GM12878 (cell line): ENCODE results near the gene CNTN4. TPM values are rescaled to one million over a fixed set of nuclear protein-coding genes. Genes with fewer than 3 reads are reported as not detected.

ENCODE experiments used
- ATAC-seq: fragments of 200-7000 bp; cut with Tn5 transposase; 3 replicates; pipeline ENCODE4 v1.9.1; 2020; ENCODE audit warnings: mild to moderate bottlenecking, moderate library complexity
- BruUV-seq: library from RNA; stranded (reverse); fragments of 400-500 nt; replicated peaks from 2 replicates; lab custom pipeline; 2021; lab: Mats Ljungman, UMichigan
- CTCF ChIA-PET: fragments of 300-600 bp; sonication (Branson Sonifier 250); formaldehyde crosslinking; extraction: SDS; loops from one replicate; lab custom pipeline; 2021; ENCODE audit warnings: inconsistent platforms; lab: Yijun Ruan, JAX
- POLR2A ChIA-PET: fragments of 350-600 bp; formaldehyde crosslinking; extraction: SDS; loops from one replicate; lab custom pipeline; 2021; ENCODE audit warnings: inconsistent platforms; lab: Charles Lee
- RAD21 ChIA-PET: fragments of 300-600 bp; sonication (Branson Sonifier 250); formaldehyde crosslinking; loops from one replicate; lab custom pipeline; 2023; ENCODE audit warnings: antibody characterized with exemption; ENCODE audit not compliant: unreplicated experiment; lab: Charles Lee
- SMC1A ChIA-PET: fragments of 300-600 bp; sonication (Branson Sonifier 250); formaldehyde crosslinking; loops from one replicate; lab custom pipeline; 2023; ENCODE audit not compliant: unreplicated experiment, uncharacterized antibody; lab: Charles Lee
- DNase-seq: peaks from one replicate; pipeline ENCODE4 v3.0.0-alpha.2; 2011; ENCODE audit warnings: low read depth, low spot score
- FAIRE-seq: peaks from 3 replicates; lab custom pipeline; 2011; peaks lifted over from hg19 to GRCh38; lab: Jason Lieb, UNC
- H2AFZ ChIP-seq: 2 replicates; pipeline ENCODE4 v1.6.0; 2011; ENCODE audit warnings: low read depth, low read length, control low read depth; ENCODE audit not compliant: control insufficient read depth
- H3K27ac ChIP-seq: 2 replicates; pipeline ENCODE4 v1.5.1; 2011; ENCODE audit warnings: control low read depth; ENCODE audit not compliant: control insufficient read depth, insufficient read depth
- H3K27me3 ChIP-seq, 2 experiments: replicated peaks in 1 of 2; 2 replicates each; pipeline versions ENCODE4 v1.6.0 to v1.6.1; 2011; ENCODE audit warnings: low read length in 1 of 2; ENCODE audit not compliant: control insufficient read depth in 2 of 2, insufficient read depth in 2 of 2
- H3K36me3 ChIP-seq, 2 experiments: 2 replicates each; pipeline ENCODE4 v1.5.1; 2011; ENCODE audit warnings: low read length in 1 of 2; ENCODE audit not compliant: control insufficient read depth in 2 of 2, insufficient read depth in 2 of 2
- H3K4me1 ChIP-seq: 2 replicates; pipeline ENCODE4 v1.6.1; 2011; ENCODE audit warnings: mild to moderate bottlenecking, low read length, moderate library complexity, mixed read lengths; ENCODE audit not compliant: control insufficient read depth, insufficient read depth
- H3K4me2 ChIP-seq: 2 replicates; pipeline ENCODE4 v1.6.0; 2011; ENCODE audit warnings: control low read depth; ENCODE audit not compliant: control insufficient read depth, insufficient read depth
- H3K4me3 ChIP-seq: fragments of 200-600 bp; sonication (generic); 2 replicates; pipeline ENCODE4 v1.5.1; 2016
- H3K79me2 ChIP-seq: 2 replicates; pipeline ENCODE4 v1.6.0; 2011; ENCODE audit warnings: low read length; ENCODE audit not compliant: control insufficient read depth, insufficient read depth
- H3K9ac ChIP-seq: 2 replicates; pipeline ENCODE4 v1.8.0; 2011; ENCODE audit warnings: low read length, control low read depth, mixed read lengths; ENCODE audit not compliant: control insufficient read depth, insufficient read depth
- H3K9me3 ChIP-seq: replicated peaks from 3 replicates; pipeline ENCODE4 v1.5.1; 2011; ENCODE audit warnings: mild to moderate bottlenecking, low read length; ENCODE audit not compliant: control insufficient read depth, insufficient read depth
- H4K20me1 ChIP-seq: 2 replicates; pipeline ENCODE4 v1.6.0; 2011; ENCODE audit not compliant: control insufficient read depth, insufficient read depth
- CBX3 ChIP-seq: fragments of 200-600 bp; sonication (generic); IDR thresholded peaks from 2 replicates; pipeline ENCODE4 v1.6.1; 2016; ENCODE audit warnings: low read depth, borderline replicate concordance
- CBX5 ChIP-seq: sonication (generic); IDR thresholded peaks from 2 replicates; pipeline ENCODE4 v1.6.1; 2016; ENCODE audit warnings: low read depth, moderate library complexity, mild to moderate bottlenecking, inconsistent platforms
- CEBPB ChIP-seq, 2 experiments: fragments of 150-350 bp in 1 of 2; IDR thresholded peaks; 2 replicates each; pipeline ENCODE4 v1.6.1; 2012 to 2014; ENCODE audit warnings: low read depth in 2 of 2, low read length in 2 of 2, borderline replicate concordance in 1 of 2, inconsistent platforms in 1 of 2
- CHD2 ChIP-seq: IDR thresholded peaks from 2 replicates; pipeline ENCODE4 v1.6.1; 2011; ENCODE audit warnings: low read depth, low read length, improper control_type of control experiment, borderline replicate concordance
- E4F1 ChIP-seq: fragments of 450-650 bp; IDR thresholded peaks from 2 replicates; pipeline ENCODE4 v1.6.1; 2018; ENCODE audit warnings: borderline replicate concordance, mild to moderate bottlenecking; ENCODE audit not compliant: partially characterized antibody
- MEF2A ChIP-seq: IDR thresholded peaks from 2 replicates; pipeline ENCODE4 v1.6.1; 2011; ENCODE audit warnings: low read depth, mild to moderate bottlenecking, low read length, moderate library complexity; ENCODE audit not compliant: insufficient read depth
- MTA2 ChIP-seq: fragments of 450-650 bp; IDR thresholded peaks from 2 replicates; pipeline ENCODE4 v1.6.1; 2016; ENCODE audit warnings: low read depth, mild to moderate bottlenecking, moderate library complexity
- MTA3 ChIP-seq: IDR thresholded peaks from 2 replicates; pipeline ENCODE4 v1.6.1; 2012; ENCODE audit warnings: low read length, inconsistent platforms, borderline replicate concordance
- NFIC ChIP-seq: IDR thresholded peaks from 2 replicates; pipeline ENCODE4 v1.6.1; 2012; ENCODE audit warnings: low read depth, mild to moderate bottlenecking, inconsistent platforms, low read length, moderate library complexity
- NR2C1 ChIP-seq: fragments of 450-650 bp; IDR thresholded peaks from 2 replicates; pipeline ENCODE4 v1.6.1; 2017; ENCODE audit warnings: antibody characterized with exemption, mild to moderate bottlenecking, moderate library complexity
- RB1 ChIP-seq: fragments of 450-650 bp; formaldehyde crosslinking; IDR thresholded peaks from 2 replicates; pipeline ENCODE4 v1.6.1; 2017; ENCODE audit warnings: mild to moderate bottlenecking, borderline replicate concordance
- RFX5 ChIP-seq: IDR thresholded peaks from 2 replicates; pipeline ENCODE4 v1.6.1; 2011; ENCODE audit warnings: low read depth, low read length, improper control_type of control experiment
- SIX5 ChIP-seq: IDR thresholded peaks from 2 replicates; pipeline ENCODE4 v1.6.1; 2011; ENCODE audit warnings: mild to moderate bottlenecking, low read depth, low read length, moderate library complexity; ENCODE audit not compliant: severe bottlenecking
- SMAD1 ChIP-seq: fragments of 450-650 bp; IDR thresholded peaks from 2 replicates; pipeline ENCODE4 v1.6.1; 2018; ENCODE audit warnings: mild to moderate bottlenecking, low read depth; ENCODE audit not compliant: partially characterized antibody
- WGBS: methylation state at CpG from one replicate; pipeline ENCODE4 v1.1.6; 2016; ENCODE audit warnings: low lambda C conversion rate; ENCODE audit not compliant: insufficient replicate concordance, insufficient coverage; ENCODE audit errors: missing lambda C conversion rate; 5-methylcytosine and 5-hydroxymethylcytosine counted together
- in situ Hi-C: fragments of 300-500 bp; cut with MboI; formaldehyde crosslinking; loops from 9 replicates; pipeline ENCODE4 v1.14.3; 2018; ENCODE audit warnings: mixed read lengths
- intact Hi-C: fragments of 100-400 bp; cut with micrococcal nuclease; formaldehyde crosslinking; loops from one replicate; pipeline ENCODE4 v1.14.2; 2022; ENCODE audit not compliant: unreplicated experiment
- polyA plus RNA-seq, 11 experiments: library from polyadenylated mRNA; depleted of rRNA in 4 of 11; unstranded in 6 of 11; stranded (reverse) in 5 of 11; fragments of >200 nt; fragmentation: Nextera tagmentation in 4 of 11; fragmentation: Illumina TruSeq in 1 of 11; extraction: Ambion mirVana in 4 of 11; extraction: Trizol in 1 of 11; gene quantifications; 1 replicate in 1 of 11; 2 replicates in 10 of 11; pipeline versions ENCODE4 v1.2.1 to v1.2.3, GENCODE V29; 2011 to 2016; ENCODE audit warnings: inconsistent platforms in 2 of 11, missing spikeins in 2 of 11, low read depth in 1 of 11
- total RNA-seq, 4 experiments: library from RNA; depleted of rRNA in 3 of 4; stranded (reverse); fragments of >200 nt in 3 of 4; fragmentation: Illumina TruSeq in 1 of 4; extraction: Trizol in 1 of 4; gene quantifications; 2 replicates each; pipeline versions ENCODE4 v1.2.1 to v1.2.3, GENCODE V29; 2013 to 2021
- TF ChIP-seq, protein P1 (sequence below): IDR thresholded peaks from 2 replicates; pipeline ENCODE4 v1.6.1; 2012; ENCODE audit warnings: low read length, inconsistent platforms
- TF ChIP-seq, protein P2 (sequence below): IDR thresholded peaks from 2 replicates; pipeline ENCODE4 v1.6.1; 2012; ENCODE audit warnings: low read depth, low read length, improper control_type of control experiment
- TF ChIP-seq, protein P3 (sequence below): fragments of 150-350 bp; IDR thresholded peaks from 2 replicates; pipeline ENCODE4 v1.6.1; 2014; ENCODE audit warnings: mild to moderate bottlenecking, low read depth, low read length
- TF ChIP-seq, protein P4 (sequence below): IDR thresholded peaks from 2 replicates; pipeline ENCODE4 v1.6.1; 2012; ENCODE audit warnings: low read depth, low read length, improper control_type of control experiment

CNTN4 gene
- total and polyA plus RNA-seq, 10 of the 15 experiments (the other 5 are each of a cell fraction or from before 2014, with no cell fraction given): 0.05 to 0.43 (median 0.15) TPM; not detected in 1

GRCh38 chr3:3089017-3089416 lies 990.4 kb downstream of the CNTN4 start:
- CTCF ChIA-PET: interaction anchor here (1.1 to 1.7 kb wide), 2 partner anchors 83 to 167 kb away, joined by 3 read pairs; no protein-coding TSS in a partner anchor
- POLR2A ChIA-PET: no interaction called here
- RAD21 ChIA-PET: no interaction called here
- no peak for TF ChIP-seq MEF2A
- peak; percentile 71 for TF ChIP-seq MTA2
- peak; percentile 49; the same call in 1 of the 2 replicates for TF ChIP-seq CHD2
- no peak for TF ChIP-seq RB1
- no peak for TF ChIP-seq SMAD1
- TF ChIP-seq, protein P1, sequence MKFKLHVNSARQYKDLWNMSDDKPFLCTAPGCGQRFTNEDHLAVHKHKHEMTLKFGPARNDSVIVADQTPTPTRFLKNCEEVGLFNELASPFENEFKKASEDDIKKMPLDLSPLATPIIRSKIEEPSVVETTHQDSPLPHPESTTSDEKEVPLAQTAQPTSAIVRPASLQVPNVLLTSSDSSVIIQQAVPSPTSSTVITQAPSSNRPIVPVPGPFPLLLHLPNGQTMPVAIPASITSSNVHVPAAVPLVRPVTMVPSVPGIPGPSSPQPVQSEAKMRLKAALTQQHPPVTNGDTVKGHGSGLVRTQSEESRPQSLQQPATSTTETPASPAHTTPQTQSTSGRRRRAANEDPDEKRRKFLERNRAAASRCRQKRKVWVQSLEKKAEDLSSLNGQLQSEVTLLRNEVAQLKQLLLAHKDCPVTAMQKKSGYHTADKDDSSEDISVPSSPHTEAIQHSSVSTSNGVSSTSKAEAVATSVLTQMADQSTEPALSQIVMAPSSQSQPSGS: peak; percentile 69; the same call in 1 of the 2 replicates
- no peak for TF ChIP-seq SIX5
- no peak for TF ChIP-seq MTA3
- TF ChIP-seq NFIC: peak; percentile 65; the same call in 1 of the 2 replicates
- TF ChIP-seq RFX5: no peak
- TF ChIP-seq, protein P2, sequence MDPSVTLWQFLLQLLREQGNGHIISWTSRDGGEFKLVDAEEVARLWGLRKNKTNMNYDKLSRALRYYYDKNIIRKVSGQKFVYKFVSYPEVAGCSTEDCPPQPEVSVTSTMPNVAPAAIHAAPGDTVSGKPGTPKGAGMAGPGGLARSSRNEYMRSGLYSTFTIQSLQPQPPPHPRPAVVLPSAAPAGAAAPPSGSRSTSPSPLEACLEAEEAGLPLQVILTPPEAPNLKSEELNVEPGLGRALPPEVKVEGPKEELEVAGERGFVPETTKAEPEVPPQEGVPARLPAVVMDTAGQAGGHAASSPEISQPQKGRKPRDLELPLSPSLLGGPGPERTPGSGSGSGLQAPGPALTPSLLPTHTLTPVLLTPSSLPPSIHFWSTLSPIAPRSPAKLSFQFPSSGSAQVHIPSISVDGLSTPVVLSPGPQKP: no peak
- TF ChIP-seq, protein P3, sequence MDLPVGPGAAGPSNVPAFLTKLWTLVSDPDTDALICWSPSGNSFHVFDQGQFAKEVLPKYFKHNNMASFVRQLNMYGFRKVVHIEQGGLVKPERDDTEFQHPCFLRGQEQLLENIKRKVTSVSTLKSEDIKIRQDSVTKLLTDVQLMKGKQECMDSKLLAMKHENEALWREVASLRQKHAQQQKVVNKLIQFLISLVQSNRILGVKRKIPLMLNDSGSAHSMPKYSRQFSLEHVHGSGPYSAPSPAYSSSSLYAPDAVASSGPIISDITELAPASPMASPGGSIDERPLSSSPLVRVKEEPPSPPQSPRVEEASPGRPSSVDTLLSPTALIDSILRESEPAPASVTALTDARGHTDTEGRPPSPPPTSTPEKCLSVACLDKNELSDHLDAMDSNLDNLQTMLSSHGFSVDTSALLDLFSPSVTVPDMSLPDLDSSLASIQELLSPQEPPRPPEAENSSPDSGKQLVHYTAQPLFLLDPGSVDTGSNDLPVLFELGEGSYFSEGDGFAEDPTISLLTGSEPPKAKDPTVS: no peak
- TF ChIP-seq CBX5: 0 out of 2 replicates have a peak, but pooled peaks have one; percentile 49
- no peak for TF ChIP-seq CEBPB (IDR thresholded peaks at IDR 0.05; ENCODE audit: borderline replicate concordance in 1 of 2, low read depth in 2 of 2, low read length in 2 of 2)
- TF ChIP-seq CBX3: no peak
- no peak for TF ChIP-seq E4F1
- no peak for TF ChIP-seq NR2C1
- TF ChIP-seq, protein P4, sequence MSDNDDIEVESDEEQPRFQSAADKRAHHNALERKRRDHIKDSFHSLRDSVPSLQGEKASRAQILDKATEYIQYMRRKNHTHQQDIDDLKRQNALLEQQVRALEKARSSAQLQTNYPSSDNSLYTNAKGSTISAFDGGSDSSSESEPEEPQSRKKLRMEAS: no peak

More at GRCh38 chr3:3089017-3089416, 990.4 kb downstream of the CNTN4 start:
- FAIRE-seq: peak; percentile 76
- no peak overlapping the region for H3K9ac ChIP-seq
- in situ Hi-C loops (no loop called here), intact Hi-C loops (loop anchor here (2.0 kb wide), 1 partner anchor 38 kb away; the partner anchor contains the start of gene TRNT1)
- H2AFZ ChIP-seq: no peak overlapping the region
- H3K36me3 ChIP-seq: no peaks in the 10 kb centered on the region
- no peaks in the 10 kb centered on the region for H4K20me1 ChIP-seq
- no peak overlapping the region for H3K4me3 ChIP-seq
- peak overlapping the region; percentile 26 for H3K4me2 ChIP-seq
- BruUV-seq: no TSS peak
- DNase-seq: peak; percentile 71
- no peaks in the 10 kb centered on the region for H3K79me2 ChIP-seq
- H3K27me3 ChIP-seq: no peaks in the 10 kb centered on the region
- H3K4me1 ChIP-seq: peaks cover 22% of the 10 kb centered on the region
- H3K27ac ChIP-seq: no peak overlapping the region
- WGBS: 2% methylated on average over 4 of the region's 4 CpGs
- SMC1A ChIA-PET: interaction anchor here (0.8 to 1.4 kb wide), 3 partner anchors 9 to 41 kb away, joined by 3 to 4 read pairs (median 3); no protein-coding TSS in a partner anchor
- no peaks in the 10 kb centered on the region; the same call in 2 of the 3 replicates for H3K9me3 ChIP-seq
- peak; percentile 99 for ATAC-seq
